Neuronal stem cell (in vitro differentiated cells): ENCODE data around the gene OR9Q2.

Experiments used
- DNase-seq: peaks from one replicate; pipeline ENCODE4 v3.0.0-alpha.2; 2013; ENCODE audit warnings: low spot score
- H2AFZ ChIP-seq: one replicate; pipeline ENCODE4 v1.6.1; 2013; ENCODE audit warnings: mild to moderate bottlenecking, low read length, inconsistent platforms
- H2AK5ac ChIP-seq: 2 replicates; pipeline ENCODE4 v1.6.1; 2013; ENCODE audit warnings: low read depth, mild to moderate bottlenecking, inconsistent platforms, low read length, moderate library complexity, mixed read lengths
- H2BK120ac ChIP-seq: 2 replicates; pipeline ENCODE4 v1.6.1; 2013; ENCODE audit warnings: low read depth, mild to moderate bottlenecking, inconsistent platforms, low read length, moderate library complexity, mixed read lengths
- H2BK12ac ChIP-seq: one replicate; pipeline ENCODE4 v1.6.1; 2013; ENCODE audit warnings: low read length, inconsistent platforms
- H2BK15ac ChIP-seq: 2 replicates; pipeline ENCODE4 v1.6.1; 2013; ENCODE audit warnings: mild to moderate bottlenecking, low read length, inconsistent platforms, mixed read lengths
- H2BK5ac ChIP-seq: one replicate; pipeline ENCODE4 v1.6.1; 2013; ENCODE audit warnings: inconsistent platforms, mild to moderate bottlenecking, low read length, moderate library complexity
- H3K14ac ChIP-seq: one replicate; pipeline ENCODE4 v1.6.1; 2013; ENCODE audit warnings: low read length, inconsistent platforms
- H3K18ac ChIP-seq: 2 replicates; pipeline ENCODE4 v1.6.1; 2013; ENCODE audit warnings: low read length, inconsistent platforms
- H3K23ac ChIP-seq: 2 replicates; pipeline ENCODE4 v1.6.1; 2013; ENCODE audit warnings: low read depth, mild to moderate bottlenecking, mixed read lengths, low read length, inconsistent platforms; ENCODE audit not compliant: poor library complexity
- H3K27ac ChIP-seq: replicated peaks from 3 replicates; pipeline ENCODE4 v1.5.1; 2013; ENCODE audit warnings: low read length, inconsistent platforms
- H3K27me3 ChIP-seq, 3 experiments: 2 replicates each; pipeline ENCODE4 v1.6.1; 2013; ENCODE audit warnings: low read length in 3 of 3, mild to moderate bottlenecking in 2 of 3, inconsistent platforms in 1 of 3, low read depth in 1 of 3, mixed read lengths in 1 of 3, moderate library complexity in 1 of 3; ENCODE audit not compliant: control insufficient read depth in 3 of 3, insufficient read depth in 3 of 3
- H3K36me3 ChIP-seq, 2 donors: replicated peaks in 1 of 2; 2 replicates each; pipeline ENCODE4 v1.6.1; 2013; ENCODE audit warnings: low read length in 2 of 2; ENCODE audit not compliant: control insufficient read depth in 2 of 2, insufficient read depth in 2 of 2
- H3K4ac ChIP-seq: 2 replicates; pipeline ENCODE4 v1.6.1; 2013; ENCODE audit warnings: inconsistent platforms, mild to moderate bottlenecking, low read length, moderate library complexity
- H3K4me1 ChIP-seq, 2 donors: 1 replicate in 1 of 2; 2 replicates in 1 of 2; pipeline ENCODE4 v1.6.1; 2013; ENCODE audit warnings: low read length in 2 of 2, low read depth in 1 of 2; ENCODE audit not compliant: control insufficient read depth in 2 of 2, insufficient read depth in 1 of 2
- H3K4me2 ChIP-seq: one replicate; pipeline ENCODE4 v1.6.1; 2013; ENCODE audit warnings: mild to moderate bottlenecking, low read length, inconsistent platforms; ENCODE audit not compliant: insufficient read depth, poor library complexity, severe bottlenecking
- H3K4me3 ChIP-seq, 2 donors: 2 replicates each; pipeline ENCODE4 v1.5.1; 2013; ENCODE audit warnings: low read length in 2 of 2, mild to moderate bottlenecking in 2 of 2, inconsistent platforms in 1 of 2, moderate library complexity in 1 of 2
- H3K79me1 ChIP-seq: one replicate; pipeline ENCODE4 v1.6.1; 2013; ENCODE audit warnings: low read depth, mild to moderate bottlenecking, inconsistent platforms, low read length, moderate library complexity
- H3K9ac ChIP-seq: one replicate; pipeline ENCODE4 v1.6.1; 2013; ENCODE audit warnings: mild to moderate bottlenecking, low read depth, low read length, inconsistent platforms; ENCODE audit not compliant: poor library complexity
- H3K9me3 ChIP-seq, 2 donors: replicated peaks in 1 of 2; 2 replicates each; pipeline versions ENCODE3 to v1.6.1; 2013; ENCODE audit warnings: low read length in 2 of 2, mild to moderate bottlenecking in 2 of 2, inconsistent platforms in 1 of 2, low read depth in 1 of 2, mixed read lengths in 1 of 2, moderate library complexity in 1 of 2; ENCODE audit not compliant: control insufficient read depth in 2 of 2, insufficient read depth in 1 of 2
- H4K8ac ChIP-seq: one replicate; pipeline ENCODE4 v1.6.1; 2013; ENCODE audit warnings: low read depth, mild to moderate bottlenecking, inconsistent platforms, low read length, moderate library complexity
- H4K91ac ChIP-seq: one replicate; pipeline ENCODE4 v1.6.1; 2013; ENCODE audit warnings: low read length, low read depth, mild to moderate bottlenecking, inconsistent platforms; ENCODE audit not compliant: poor library complexity
- WGBS, 2 donors: extraction: QIAGEN DNeasy Blood & Tissue Kit; methylation state at CpG; one replicate each; pipeline ENCODE4 v1.1.7; 2013; ENCODE audit warnings: missing lambda C conversion rate in 2 of 2, mixed read lengths in 1 of 2; ENCODE audit not compliant: insufficient read length in 2 of 2, insufficient replicate concordance in 1 of 2; ENCODE audit errors: extremely low coverage in 2 of 2; 5-methylcytosine and 5-hydroxymethylcytosine counted together

The OR9Q2 gene

DNA sequence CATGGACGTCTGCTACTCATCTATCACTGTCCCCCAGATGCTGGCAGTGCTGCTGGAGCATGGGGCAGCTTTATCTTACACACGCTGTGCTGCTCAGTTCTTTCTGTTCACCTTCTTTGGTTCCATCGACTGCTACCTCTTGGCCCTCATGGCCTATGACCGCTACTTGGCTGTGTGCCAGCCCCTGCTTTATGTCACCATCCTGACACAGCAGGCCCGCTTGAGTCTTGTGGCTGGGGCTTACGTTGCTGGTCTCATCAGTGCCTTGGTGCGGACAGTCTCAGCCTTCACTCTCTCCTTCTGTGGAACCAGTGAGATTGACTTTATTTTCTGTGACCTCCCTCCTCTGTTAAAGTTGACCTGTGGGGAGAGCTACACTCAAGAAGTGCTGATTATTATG, 9.2 kb upstream of the OR9Q2 start:
- H3K4me1 ChIP-seq = no peaks in the 10 kb centered on the region
- no peak overlapping the region for H3K14ac ChIP-seq
- H4K91ac ChIP-seq = no peak overlapping the region
- no peaks in the 10 kb centered on the region for H3K36me3 ChIP-seq
- DNase-seq = no peak
- peaks cover 0 to 1% (median 0%) of the 10 kb centered on the region in 3 experiments for H3K27me3 ChIP-seq
- H3K9me3 ChIP-seq = no peaks in the 10 kb centered on the region
- H3K4ac ChIP-seq = no peak overlapping the region
- H2BK120ac ChIP-seq = no peak overlapping the region
- H3K23ac ChIP-seq = no peak overlapping the region
- no peak overlapping the region for H2BK5ac ChIP-seq
- H3K4me2 ChIP-seq = no peak overlapping the region
- peak overlapping the region in 1 of 2 donors; percentile 13 for H3K4me3 ChIP-seq
- H3K18ac ChIP-seq = peak overlapping the region; percentile 2
- H2AK5ac ChIP-seq = no peak overlapping the region
- H3K79me1 ChIP-seq = no peaks in the 10 kb centered on the region
- H2AFZ ChIP-seq = no peak overlapping the region
- no CpG with 5 or more reads among the region's 7 CpGs for WGBS, 2 donors
- H4K8ac ChIP-seq = no peak overlapping the region
- no peak overlapping the region for H2BK12ac ChIP-seq
- H2BK15ac ChIP-seq = no peak overlapping the region
- no peak overlapping the region for H3K27ac ChIP-seq
- H3K9ac ChIP-seq = no peak overlapping the region

DNA sequence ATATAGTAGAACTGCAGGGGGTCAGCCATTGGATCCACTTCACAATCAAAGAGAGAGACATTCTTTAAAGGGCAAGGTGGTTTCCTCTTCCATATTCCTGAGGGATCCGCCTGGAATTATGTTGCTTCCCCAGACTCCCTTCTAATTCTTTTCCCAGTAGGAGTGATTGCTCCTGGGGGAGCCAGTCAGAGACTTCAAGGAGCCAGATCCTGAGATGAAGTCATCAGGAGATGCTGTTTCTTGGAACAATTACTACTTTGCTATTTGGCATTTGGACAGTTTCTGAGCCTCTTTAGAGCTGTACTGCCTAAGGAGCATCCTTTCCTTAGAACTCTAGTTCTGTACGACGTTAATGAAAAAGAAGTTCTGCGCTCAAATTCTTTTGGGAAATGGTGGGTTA, 1.9 kb upstream of the OR9Q2 start:
- Histone ChIP-seq H3K4ac (no peak overlapping the region), H3K79me1 (no peaks in the 10 kb centered on the region), H3K36me3 (no peaks in the 10 kb centered on the region), H3K4me1 (no peaks in the 10 kb centered on the region), H4K91ac (no peak overlapping the region), H3K27me3 (no peaks in the 10 kb centered on the region), H2AK5ac (no peak overlapping the region), H3K9ac (no peak overlapping the region), H3K4me2 (no peak overlapping the region), H3K27ac (no peak overlapping the region), H3K23ac (no peak overlapping the region), H3K18ac (no peak overlapping the region), H2BK5ac (no peak overlapping the region), H2AFZ (no peak overlapping the region), H2BK12ac (no peak overlapping the region), H2BK120ac (no peak overlapping the region), H2BK15ac (no peak overlapping the region), H3K14ac (no peak overlapping the region), H3K9me3 (no peaks in the 10 kb centered on the region), H4K8ac (no peak overlapping the region), H3K4me3 (no peak overlapping the region)
- no peak for DNase-seq
- WGBS, 2 donors = no CpG with 5 or more reads among the region's 4 CpGs

DNA sequence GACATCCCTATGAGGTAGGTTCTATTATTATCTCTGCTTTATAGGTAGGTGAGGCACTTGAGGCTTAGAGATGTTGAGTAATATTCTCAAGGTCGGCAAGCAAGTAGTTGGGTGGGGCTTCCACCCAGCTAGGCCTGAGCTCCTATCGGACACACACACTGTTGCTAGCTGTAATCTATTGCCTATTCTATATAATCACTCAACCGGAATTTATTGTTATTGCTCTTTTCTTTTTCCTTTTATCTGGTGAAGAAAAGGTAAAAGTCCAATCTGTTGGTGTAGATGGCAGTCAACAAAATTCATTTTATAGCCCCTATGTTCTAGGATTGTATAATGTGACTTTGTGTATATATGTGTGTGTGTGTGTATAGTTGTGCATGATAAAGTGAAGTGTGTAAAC, 3.4 kb downstream of the OR9Q2 start:
- H3K4me2 ChIP-seq = no peak overlapping the region
- H2BK15ac ChIP-seq = no peak overlapping the region
- no peaks in the 10 kb centered on the region for H3K27me3 ChIP-seq
- WGBS, 2 donors = no CpG with 5 or more reads among the region's 3 CpGs
- no peak overlapping the region for H3K14ac ChIP-seq
- no peaks in the 10 kb centered on the region for H3K4me1 ChIP-seq
- no peak overlapping the region for H3K4me3 ChIP-seq
- H2AK5ac ChIP-seq = no peak overlapping the region
- H2AFZ ChIP-seq = no peak overlapping the region
- H3K79me1 ChIP-seq = no peaks in the 10 kb centered on the region
- H2BK120ac ChIP-seq = no peak overlapping the region
- no peak overlapping the region for H2BK5ac ChIP-seq
- H3K27ac ChIP-seq = no peak overlapping the region
- H2BK12ac ChIP-seq = no peak overlapping the region
- no peaks in the 10 kb centered on the region for H3K36me3 ChIP-seq
- no peak overlapping the region for H4K8ac ChIP-seq
- no peaks in the 10 kb centered on the region for H3K9me3 ChIP-seq
- no peak for DNase-seq
- H3K23ac ChIP-seq = no peak overlapping the region
- no peak overlapping the region for H4K91ac ChIP-seq
- no peak overlapping the region for H3K9ac ChIP-seq
- no peak overlapping the region for H3K18ac ChIP-seq
- no peak overlapping the region for H3K4ac ChIP-seq

DNA sequence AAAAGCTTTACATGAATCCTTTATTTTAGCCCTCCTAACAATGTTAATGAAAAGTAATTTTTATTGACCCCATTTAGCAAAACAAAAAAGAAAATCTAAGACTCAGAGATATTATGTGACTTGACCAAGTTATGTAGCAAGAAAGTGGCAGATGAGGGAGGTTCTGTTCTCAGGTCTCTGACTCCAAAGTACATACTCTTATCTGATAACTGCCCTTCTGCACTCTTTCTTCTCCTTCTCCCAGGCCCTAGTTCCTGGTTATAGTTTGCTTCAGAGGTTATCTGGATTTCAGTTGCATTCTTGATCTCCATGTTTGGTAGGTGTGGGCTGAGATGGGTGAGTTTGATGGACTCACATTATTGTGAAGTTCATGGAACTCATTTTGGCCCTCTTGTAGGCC, 4.5 kb downstream of the OR9Q2 start:
- Histone ChIP-seq H3K4me2 (no peak overlapping the region), H3K23ac (no peak overlapping the region), H4K8ac (no peak overlapping the region), H2BK12ac (no peak overlapping the region), H3K4ac (no peak overlapping the region), H3K14ac (no peak overlapping the region), H2BK5ac (no peak overlapping the region), H3K79me1 (no peaks in the 10 kb centered on the region), H3K4me1 (no peaks in the 10 kb centered on the region), H3K27ac (no peak overlapping the region), H3K4me3 (no peak overlapping the region), H2BK120ac (no peak overlapping the region), H3K18ac (no peak overlapping the region), H3K27me3 (no peaks in the 10 kb centered on the region), H2AFZ (no peak overlapping the region), H3K9ac (no peak overlapping the region), H2AK5ac (no peak overlapping the region), H3K36me3 (no peaks in the 10 kb centered on the region), H4K91ac (no peak overlapping the region), H2BK15ac (no peak overlapping the region), H3K9me3 (no peaks in the 10 kb centered on the region)
- DNase-seq = no peak
